HG03571 (cell line): ENCODE data around the gene NNMT.

Experiments used
- ATAC-seq: cut with Tn5 transposase; IDR thresholded peaks from one replicate; pipeline ENCODE4 v1.9.1; 2021; ENCODE audit not compliant: unreplicated experiment

The NNMT gene

DNA sequence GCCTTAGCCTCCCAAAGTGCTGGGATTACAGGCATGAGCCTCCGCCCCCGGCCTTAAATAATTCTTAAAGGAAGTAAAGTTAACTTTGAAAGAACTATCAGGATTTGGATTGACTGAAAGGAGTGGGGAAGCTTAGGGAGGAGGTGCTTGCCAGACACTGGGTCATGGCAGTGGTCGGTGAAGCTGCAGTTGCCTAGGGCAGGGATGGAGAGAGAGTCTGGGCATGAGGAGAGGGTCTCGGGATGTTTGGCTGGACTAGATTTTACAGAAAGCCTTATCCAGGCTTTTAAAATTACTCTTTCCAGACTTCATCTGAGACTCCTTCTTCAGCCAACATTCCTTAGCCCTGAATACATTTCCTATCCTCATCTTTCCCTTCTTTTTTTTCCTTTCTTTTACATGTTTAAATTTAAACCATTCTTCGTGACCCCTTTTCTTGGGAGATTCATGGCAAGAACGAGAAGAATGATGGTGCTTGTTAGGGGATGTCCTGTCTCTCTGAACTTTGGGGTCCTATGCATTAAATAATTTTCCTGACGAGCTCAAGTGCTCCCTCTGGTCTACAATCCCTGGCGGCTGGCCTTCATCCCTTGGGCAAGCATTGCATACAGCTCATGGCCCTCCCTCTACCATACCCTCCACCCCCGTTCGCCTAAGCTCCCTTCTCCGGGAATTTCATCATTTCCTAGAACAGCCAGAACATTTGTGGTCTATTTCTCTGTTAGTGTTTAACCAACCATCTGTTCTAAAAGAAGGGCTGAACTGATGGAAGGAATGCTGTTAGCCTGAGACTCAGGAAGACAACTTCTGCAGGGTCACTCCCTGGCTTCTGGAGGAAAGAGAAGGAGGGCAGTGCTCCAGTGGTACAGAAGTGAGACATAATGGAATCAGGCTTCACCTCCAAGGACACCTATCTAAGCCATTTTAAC, at the start of gene NNMT:
Gene NNMT (plus strand): TSS at position 724 of the 929 bp plus-strand sequence. CDS start 158 bp downstream, at position 882.
- no peak for ATAC-seq

GRCh38 chr11:114247070-114247789, 49.0 kb upstream of the NNMT start:
- no peak for ATAC-seq

- ATAC-seq: no peak
Observed at GRCh38 chr11:114250180-114250579, 46.0 kb upstream of the NNMT start.

DNA sequence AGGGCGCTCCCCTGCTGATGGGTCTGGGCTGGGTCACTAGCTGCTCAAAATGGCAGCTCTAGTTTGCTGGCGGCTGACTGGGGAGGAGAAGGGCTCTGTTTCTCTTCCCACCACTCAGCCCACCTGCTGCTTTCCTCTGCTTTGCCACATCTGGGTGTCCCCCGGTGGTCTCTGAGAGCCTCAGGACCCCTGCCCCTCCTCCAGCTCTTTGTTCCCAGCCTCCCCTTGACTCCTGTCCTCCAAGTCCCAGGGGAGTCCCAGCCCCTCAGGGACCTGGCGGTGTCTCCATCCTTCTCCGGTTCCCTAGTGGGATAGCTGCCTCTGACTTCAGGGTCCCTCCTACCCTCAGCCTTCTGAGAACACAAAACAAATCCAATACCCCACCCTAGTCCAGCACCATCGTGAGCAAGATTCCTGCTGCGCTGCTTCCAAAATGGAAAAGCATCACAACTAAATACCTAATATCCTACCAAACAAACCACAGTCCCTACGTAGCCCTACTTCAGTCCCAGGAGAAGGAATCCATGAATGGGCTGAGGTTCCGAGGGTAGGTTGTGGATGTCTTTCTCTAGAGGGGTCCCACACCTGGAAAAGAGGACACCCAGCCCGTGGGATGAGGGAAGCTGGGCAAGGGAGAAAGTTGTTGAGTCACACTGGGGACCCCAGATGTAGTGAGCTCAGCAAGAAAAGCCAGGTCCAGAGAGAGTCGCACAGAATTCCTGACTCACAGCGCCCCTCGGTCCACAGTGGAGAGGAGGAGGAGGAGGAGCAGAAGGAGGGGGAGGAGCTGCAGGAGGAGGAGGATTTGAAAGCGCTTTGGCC, 45.0 kb upstream of the NNMT start:
- ATAC-seq: no peak

GRCh38 chr11:114251815-114252337, 44.3 kb upstream of the NNMT start:
- ATAC-seq: no peak

DNA sequence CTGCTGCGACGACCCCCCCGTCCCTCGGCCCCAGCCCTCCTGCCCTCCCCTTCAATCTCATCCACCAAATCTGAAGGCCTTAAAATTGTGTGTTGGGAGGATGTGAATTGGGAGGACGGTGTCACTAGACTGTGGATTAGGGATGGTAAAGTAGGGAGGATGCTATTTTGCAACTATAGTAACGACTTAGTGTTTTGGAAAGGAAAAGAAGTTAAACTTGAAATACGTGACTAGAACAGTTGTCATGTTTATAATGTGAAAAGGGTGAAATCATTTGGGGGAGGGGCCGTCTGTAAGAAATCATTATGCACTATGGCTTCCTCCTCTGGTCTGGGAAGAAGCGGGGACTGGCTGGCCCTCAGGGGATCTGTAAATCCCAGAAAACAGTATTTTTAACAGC, 43.4 kb upstream of the NNMT start:
- ATAC-seq: no peak

GRCh38 chr11:114253771-114254170, 42.4 kb upstream of the NNMT start:
- no peak for ATAC-seq

DNA sequence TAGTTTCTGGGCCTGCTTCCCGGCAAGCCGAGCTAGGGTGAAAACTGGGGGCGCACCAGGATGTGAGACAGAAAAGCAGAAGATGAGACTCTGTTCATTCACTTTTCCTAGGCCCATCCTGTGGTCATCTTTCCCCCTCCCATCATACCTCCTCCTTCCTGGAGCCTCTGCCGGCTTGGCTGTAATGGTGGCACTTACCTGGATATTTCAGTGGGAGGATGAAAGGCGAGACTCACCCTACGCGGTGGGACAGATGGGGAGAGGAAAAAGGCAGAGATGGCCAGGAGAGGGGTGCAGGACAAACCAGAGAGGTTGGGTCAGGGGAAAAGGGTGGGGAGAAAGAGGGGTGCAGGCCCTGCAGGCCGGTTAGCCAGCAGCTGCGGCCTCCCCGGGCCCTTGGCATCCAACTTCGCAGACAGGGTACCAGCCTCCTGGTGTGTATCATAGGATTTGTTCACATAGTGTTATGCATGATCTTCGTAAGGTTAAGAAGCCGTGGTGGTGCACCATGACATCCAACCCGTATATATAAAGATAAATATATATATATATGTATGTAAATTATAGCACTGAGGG, 41.5 kb upstream of the NNMT start:
- no peak for ATAC-seq

DNA sequence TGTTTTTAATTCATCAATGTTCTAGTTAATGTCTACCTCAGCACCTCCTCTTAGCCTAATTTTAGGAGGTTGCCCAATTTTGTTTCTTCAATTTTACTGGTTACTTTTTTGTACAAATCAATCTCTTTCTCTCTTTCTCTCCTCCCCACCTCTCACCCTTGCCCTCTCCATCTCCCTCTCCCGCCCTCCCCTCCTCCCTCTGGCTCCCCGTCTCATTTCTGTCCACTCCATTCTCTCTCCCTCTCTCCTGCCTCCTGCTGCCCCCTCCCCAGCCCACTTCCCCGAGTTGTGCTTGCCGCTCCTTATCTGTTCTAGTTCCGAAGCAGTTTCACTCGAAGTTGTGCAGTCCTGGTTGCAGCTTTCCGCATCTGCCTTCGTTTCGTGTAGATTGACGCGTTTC, 40.9 kb upstream of the NNMT start:
- no peak for ATAC-seq

- no peak for ATAC-seq
Observed at GRCh38 chr11:114256176-114256966, 39.8 kb upstream of the NNMT start.

- ATAC-seq: no peak
Observed at GRCh38 chr11:114256967-114257286, 39.3 kb upstream of the NNMT start.

GRCh38 chr11:114257621-114258558, 38.3 kb upstream of the NNMT start:
- ATAC-seq: no peak

GRCh38 chr11:114258696-114259095, 37.5 kb upstream of the NNMT start:
- ATAC-seq: no peak

- no peak for ATAC-seq
Observed at GRCh38 chr11:114259124-114259526, 37.1 kb upstream of the NNMT start.

GRCh38 chr11:114259551-114259983, 36.6 kb upstream of the NNMT start:
- ATAC-seq: no peak

DNA sequence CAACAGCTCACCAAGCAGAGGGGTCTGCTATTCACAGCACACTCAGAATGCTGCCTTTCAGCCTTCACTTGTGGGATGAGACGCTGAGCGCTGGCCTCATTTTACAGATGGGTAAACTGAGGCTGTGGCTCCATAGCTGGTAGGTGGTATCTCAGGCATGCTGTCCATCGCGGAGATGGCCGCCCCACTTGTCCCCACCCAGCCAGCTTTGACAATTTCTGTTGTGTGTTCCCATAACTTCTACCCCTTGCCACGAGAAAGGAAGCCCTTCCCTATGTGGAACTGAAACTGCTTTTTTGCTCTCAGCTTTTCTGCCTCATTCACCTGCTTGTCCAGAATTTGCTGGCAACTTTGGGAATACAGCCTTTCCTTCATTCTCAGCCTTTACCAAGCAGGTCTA, 36.1 kb upstream of the NNMT start:
- ATAC-seq: no peak

DNA sequence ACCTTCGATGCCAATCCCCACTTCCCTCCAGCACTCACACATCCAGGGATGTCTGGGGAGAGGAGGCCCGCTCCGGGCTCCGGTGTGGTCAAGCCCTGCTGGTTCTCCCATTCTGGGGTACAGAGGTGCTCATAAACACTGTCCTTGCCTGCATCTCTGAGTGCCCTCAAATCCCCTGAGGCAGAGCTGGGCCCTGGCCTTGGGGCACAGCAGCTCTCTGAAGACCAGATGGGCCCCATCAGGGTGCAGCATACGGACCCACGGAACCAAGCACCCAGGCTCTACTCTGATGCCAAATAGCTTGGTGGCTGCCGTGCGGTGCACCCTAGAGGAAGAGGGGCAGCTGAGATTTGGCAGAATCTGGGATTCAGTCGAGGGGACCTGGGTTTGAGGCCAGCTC, 35.7 kb upstream of the NNMT start:
- no peak for ATAC-seq

GRCh38 chr11:114261791-114262190, 34.4 kb upstream of the NNMT start:
- no peak for ATAC-seq
